Upper lobe of left lung (tissue), 6 donors: ENCODE results near the gene DDX27. TPM values are rescaled to one million over a fixed set of nuclear protein-coding genes. Genes with fewer than 3 reads are reported as not detected.

Experiments used
- ATAC-seq, 2 donors: fragments of 200-7000 bp; cut with Tn5 transposase; one replicate each; pipeline ENCODE4 v1.9.1; 2022; ENCODE audit warnings: mild to moderate bottlenecking in 2 of 2, moderate library complexity in 2 of 2; ENCODE audit not compliant: low FRiP score in 2 of 2
- DNase-seq, 2 donors: peaks; one replicate each; pipeline ENCODE4 v3.0.0-alpha.2; 2019 to 2020
- H3K27ac ChIP-seq, 4 donors: fragments of 200-600 bp; sonication (generic); one replicate each; pipeline ENCODE4 v1.5.1; 2016 to 2019
- H3K27me3 ChIP-seq, 4 donors: fragments of 200-600 bp; sonication (generic); one replicate each; pipeline ENCODE4 v1.5.1; 2017 to 2019
- H3K36me3 ChIP-seq, 4 donors: fragments of 200-600 bp; sonication (generic); one replicate each; pipeline ENCODE4 v1.5.1; 2016 to 2019
- H3K4me1 ChIP-seq, 4 donors: fragments of 200-600 bp; sonication (generic); one replicate each; pipeline ENCODE4 v1.5.1; 2018 to 2019
- H3K4me3 ChIP-seq, 4 donors: fragments of 200-600 bp; sonication (generic); one replicate each; pipeline ENCODE4 v1.5.1; 2017 to 2019; ENCODE audit warnings: mild to moderate bottlenecking in 2 of 4, moderate library complexity in 1 of 4
- H3K9me3 ChIP-seq, 4 donors: fragments of 200-600 bp; sonication (generic); one replicate each; pipeline ENCODE4 v1.5.1; 2018 to 2019
- EP300 ChIP-seq, 4 donors: sonication (generic); formaldehyde crosslinking; IDR thresholded peaks; one replicate each; pipeline ENCODE4 v1.5.1; 2017; ENCODE audit warnings: antibody characterized with exemption in 4 of 4, control low read depth in 2 of 4
- POLR2A ChIP-seq, 4 donors: fragments of 450-650 bp; IDR thresholded peaks; one replicate each; pipeline ENCODE4 v1.5.1; 2016 to 2017; ENCODE audit warnings: antibody characterized with exemption in 4 of 4, mild to moderate bottlenecking in 2 of 4
- POLR2AphosphoS5 ChIP-seq, 2 donors: sonication (generic); formaldehyde crosslinking; IDR thresholded peaks; one replicate each; pipeline ENCODE4 v1.5.1; 2017; ENCODE audit warnings: antibody characterized with exemption in 2 of 2
- WGBS, 2 donors: methylation state at CpG; one replicate each; pipeline ENCODE4 v1.1.5; 2017 to 2018; 5-methylcytosine and 5-hydroxymethylcytosine counted together
- total RNA-seq, 6 donors: library from RNA; depleted of rRNA in 4 of 6; stranded (reverse); fragments of >200 nt in 4 of 6; gene quantifications; one replicate each; pipeline versions ENCODE4 v1.1.0 to v1.2.1, GENCODE V29; 2016 to 2021
- TF ChIP-seq, protein P1 (sequence below), 6 experiments: fragments of 450-650 bp in 4 of 6; fragments of 200-600 bp in 2 of 6; sonication (generic) in 2 of 6; IDR thresholded peaks; one replicate each; pipeline ENCODE4 v1.5.1; 2016 to 2019; ENCODE audit warnings: antibody characterized with exemption in 6 of 6
- donor health status: DM: no; HTN: no; CAD: no; lungs with moderate emphysema.
- donor health status: DM: no; HTN: yes; CAD: no; lungs with severe emphysema.

Gene DDX27
- total RNA-seq, 6 donors from 2014 or later, result 26.7 to 43.0 (median 31.0) TPM

- no peak overlapping the region for H3K4me3 ChIP-seq
- H3K27ac ChIP-seq, result no peak overlapping the region
- ATAC-seq, result no peak
- no peaks in the 10 kb centered on the region for H3K27me3 ChIP-seq
- 88 to 93% methylated on average over 2 of the region's 2 CpGs for WGBS, 2 donors
- H3K36me3 ChIP-seq, result peaks cover 54 to 95% (median 84%) of the 10 kb centered on the region in 4 donors
- DNase-seq, result no peak
- H3K9me3 ChIP-seq, result no peaks in the 10 kb centered on the region
- peaks cover 0 to 9% (median 0%) of the 10 kb centered on the region in 4 donors for H3K4me1 ChIP-seq
- TF ChIP-seq EP300 (IDR thresholded peaks at IDR 0.05), result no peak
- TF ChIP-seq POLR2A (IDR thresholded peaks at IDR 0.05), result no peak
- TF ChIP-seq, protein P1, sequence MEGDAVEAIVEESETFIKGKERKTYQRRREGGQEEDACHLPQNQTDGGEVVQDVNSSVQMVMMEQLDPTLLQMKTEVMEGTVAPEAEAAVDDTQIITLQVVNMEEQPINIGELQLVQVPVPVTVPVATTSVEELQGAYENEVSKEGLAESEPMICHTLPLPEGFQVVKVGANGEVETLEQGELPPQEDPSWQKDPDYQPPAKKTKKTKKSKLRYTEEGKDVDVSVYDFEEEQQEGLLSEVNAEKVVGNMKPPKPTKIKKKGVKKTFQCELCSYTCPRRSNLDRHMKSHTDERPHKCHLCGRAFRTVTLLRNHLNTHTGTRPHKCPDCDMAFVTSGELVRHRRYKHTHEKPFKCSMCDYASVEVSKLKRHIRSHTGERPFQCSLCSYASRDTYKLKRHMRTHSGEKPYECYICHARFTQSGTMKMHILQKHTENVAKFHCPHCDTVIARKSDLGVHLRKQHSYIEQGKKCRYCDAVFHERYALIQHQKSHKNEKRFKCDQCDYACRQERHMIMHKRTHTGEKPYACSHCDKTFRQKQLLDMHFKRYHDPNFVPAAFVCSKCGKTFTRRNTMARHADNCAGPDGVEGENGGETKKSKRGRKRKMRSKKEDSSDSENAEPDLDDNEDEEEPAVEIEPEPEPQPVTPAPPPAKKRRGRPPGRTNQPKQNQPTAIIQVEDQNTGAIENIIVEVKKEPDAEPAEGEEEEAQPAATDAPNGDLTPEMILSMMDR (IDR thresholded peaks at IDR 0.05), result no peak
- TF ChIP-seq POLR2AphosphoS5 (IDR thresholded peaks at IDR 0.05), result no peak
These were observed 10.2 kb downstream of the DDX27 start for GRCh38 chr20:49229381-49229780.

DNA sequence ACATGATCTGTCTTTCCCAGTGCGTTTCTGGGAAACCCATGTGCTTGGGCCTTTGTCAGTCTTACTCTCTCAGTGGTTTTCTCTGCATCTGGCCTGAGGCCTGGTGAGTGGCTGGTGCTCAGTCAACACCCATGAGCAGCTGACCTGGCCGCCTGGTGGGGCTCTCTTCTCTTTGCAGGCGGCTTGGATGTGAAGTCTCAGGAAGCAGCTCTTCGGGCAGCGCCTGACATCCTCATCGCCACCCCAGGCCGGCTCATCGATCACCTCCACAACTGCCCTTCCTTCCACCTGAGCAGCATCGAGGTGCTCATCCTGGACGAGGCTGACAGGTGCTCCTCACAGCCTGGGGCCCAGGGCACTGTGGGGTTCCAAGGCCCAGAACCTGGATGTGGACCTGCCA is 10.8 kb downstream of the DDX27 start:
- peaks cover 56 to 95% (median 84%) of the 10 kb centered on the region in 4 donors for H3K36me3 ChIP-seq
- H3K27ac ChIP-seq, result peak overlapping the region in 1 of 4 donors; percentile 19
- DNase-seq (peak in 1 of 2 donors; percentile 47), ATAC-seq (peak in 1 of 2 donors; percentile 5)
- H3K27me3 ChIP-seq, result no peaks in the 10 kb centered on the region
- H3K9me3 ChIP-seq, result no peaks in the 10 kb centered on the region
- no peak overlapping the region for H3K4me3 ChIP-seq
- 80 to 91% methylated on average over 8 to 10 of the region's 10 CpGs for WGBS, 2 donors
- H3K4me1 ChIP-seq, result peaks cover 0 to 9% (median 0%) of the 10 kb centered on the region in 4 donors
- TF ChIP-seq EP300 (IDR thresholded peaks at IDR 0.05) (no peak), POLR2A (IDR thresholded peaks at IDR 0.05) (no peak), POLR2AphosphoS5 (IDR thresholded peaks at IDR 0.05) (no peak)
- TF ChIP-seq, protein P1 (IDR thresholded peaks at IDR 0.05), result no peak

GRCh38 chr20:49230561-49231133 is 11.4 kb downstream of the DDX27 start:
- Histone ChIP-seq H3K27ac (peak overlapping the region in 1 of 4 donors; percentile 19), H3K4me3 (no peak overlapping the region), H3K4me1 (peaks cover 0 to 9% (median 0%) of the 10 kb centered on the region in 4 donors), H3K27me3 (no peaks in the 10 kb centered on the region), H3K36me3 (peaks cover 55 to 94% (median 84%) of the 10 kb centered on the region in 4 donors), H3K9me3 (no peaks in the 10 kb centered on the region)
- WGBS, 2 donors, result 74 to 77% methylated on average over 8 of the region's 8 CpGs
- DNase-seq, result no peak
- TF ChIP-seq, protein P1 (IDR thresholded peaks at IDR 0.05), result no peak
- TF ChIP-seq POLR2A (IDR thresholded peaks at IDR 0.05) (no peak), EP300 (IDR thresholded peaks at IDR 0.05) (no peak), POLR2AphosphoS5 (IDR thresholded peaks at IDR 0.05) (no peak)
- peak in 1 of 2 donors; percentile 73 for ATAC-seq

DNA sequence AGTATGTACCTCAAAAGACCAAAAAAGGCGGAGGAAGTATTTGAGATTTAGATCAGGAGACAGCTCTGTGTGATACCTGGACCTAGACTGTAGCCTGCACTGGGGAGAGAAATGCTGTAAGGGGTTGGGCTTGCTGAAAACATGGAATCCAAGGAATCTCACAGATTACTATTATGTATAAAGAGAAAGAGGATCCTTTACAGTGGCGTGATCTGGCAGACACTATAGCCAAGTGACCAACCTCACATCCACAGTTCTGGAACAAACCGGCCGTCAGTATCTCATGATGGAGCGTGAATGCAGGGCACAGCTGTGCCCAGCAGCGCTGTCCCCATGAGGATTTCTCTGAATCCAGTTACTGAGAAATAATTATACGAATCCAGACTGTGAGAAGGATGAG is 12.3 kb downstream of the DDX27 start:
- Histone ChIP-seq H3K27me3 (no peaks in the 10 kb centered on the region), H3K4me1 (peaks cover 0 to 9% (median 0%) of the 10 kb centered on the region in 4 donors), H3K9me3 (no peaks in the 10 kb centered on the region), H3K4me3 (no peak overlapping the region), H3K27ac (no peak overlapping the region), H3K36me3 (peaks cover 55 to 93% (median 82%) of the 10 kb centered on the region in 4 donors)
- DNase-seq, result no peak
- 80 to 94% methylated on average over 7 of the region's 7 CpGs for WGBS, 2 donors
- ATAC-seq, result no peak
- no peak for TF ChIP-seq POLR2A (IDR thresholded peaks at IDR 0.05)
- TF ChIP-seq, protein P1 (IDR thresholded peaks at IDR 0.05), result no peak
- no peak for TF ChIP-seq EP300 (IDR thresholded peaks at IDR 0.05)
- no peak for TF ChIP-seq POLR2AphosphoS5 (IDR thresholded peaks at IDR 0.05)

- no peak for ATAC-seq
- no peak overlapping the region for H3K27ac ChIP-seq
- TF ChIP-seq, protein P1 (IDR thresholded peaks at IDR 0.05), result no peak
- TF ChIP-seq EP300 (IDR thresholded peaks at IDR 0.05), result no peak
- TF ChIP-seq POLR2A (IDR thresholded peaks at IDR 0.05), result no peak
- TF ChIP-seq POLR2AphosphoS5 (IDR thresholded peaks at IDR 0.05), result no peak
- H3K27me3 ChIP-seq, result no peaks in the 10 kb centered on the region
- no peak overlapping the region for H3K4me3 ChIP-seq
- peaks cover 62 to 96% (median 86%) of the 10 kb centered on the region in 4 donors for H3K36me3 ChIP-seq
- 93 to 94% methylated on average over 10 of the region's 10 CpGs for WGBS, 2 donors
- peaks cover 0 to 9% (median 0%) of the 10 kb centered on the region in 4 donors for H3K4me1 ChIP-seq
- DNase-seq, result no peak
- no peaks in the 10 kb centered on the region for H3K9me3 ChIP-seq
These were observed 14.0 kb downstream of the DDX27 start for GRCh38 chr20:49233226-49233625.
